ENCODE measurements around the gene TXNDC2.
"Not testable (repeated sequence)": the region's sequence is repeated elsewhere in the genome, so short reads cannot be mapped to it uniquely, and the experiment has no call there.

The TXNDC2 gene

DNA sequence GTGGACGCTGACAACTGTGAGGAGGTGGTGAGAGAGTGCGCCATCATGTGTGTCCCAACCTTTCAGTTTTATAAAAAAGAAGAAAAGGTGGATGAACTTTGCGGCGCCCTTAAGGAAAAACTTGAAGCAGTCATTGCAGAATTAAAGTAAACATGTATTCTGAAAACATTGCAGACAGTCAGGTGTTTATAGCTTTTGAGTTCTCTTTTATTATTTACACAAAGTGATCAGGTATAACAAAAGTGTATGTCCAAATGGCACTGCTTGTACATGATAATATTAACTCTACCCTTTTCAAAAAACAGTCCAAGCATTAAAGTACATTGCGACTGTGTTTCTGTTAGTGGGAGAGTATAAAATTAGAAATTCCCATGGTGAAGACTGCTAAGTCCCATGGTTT, 2.2 kb downstream of the TXNDC2 start:
- DNase-seq: no peak

DNA sequence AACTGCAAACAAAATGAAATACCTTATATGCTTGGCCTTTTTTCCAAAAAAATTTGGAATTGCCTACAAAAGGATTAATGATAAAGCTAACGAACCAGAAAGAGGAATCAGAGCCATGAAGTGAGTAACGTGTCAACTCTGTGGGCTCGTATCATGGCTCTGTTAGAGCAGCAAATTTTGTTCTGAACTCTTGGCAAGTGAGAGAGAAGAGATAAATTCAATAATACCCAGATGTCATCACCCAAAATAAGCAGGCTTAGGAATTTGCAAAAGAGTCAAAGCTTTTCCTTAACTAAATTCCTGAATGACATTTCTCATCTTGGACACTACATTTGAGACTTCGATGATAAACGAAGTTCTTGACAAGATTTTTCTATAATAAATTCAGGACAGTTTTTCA, 4.4 kb downstream of the TXNDC2 start:
- no peak for DNase-seq

DNA sequence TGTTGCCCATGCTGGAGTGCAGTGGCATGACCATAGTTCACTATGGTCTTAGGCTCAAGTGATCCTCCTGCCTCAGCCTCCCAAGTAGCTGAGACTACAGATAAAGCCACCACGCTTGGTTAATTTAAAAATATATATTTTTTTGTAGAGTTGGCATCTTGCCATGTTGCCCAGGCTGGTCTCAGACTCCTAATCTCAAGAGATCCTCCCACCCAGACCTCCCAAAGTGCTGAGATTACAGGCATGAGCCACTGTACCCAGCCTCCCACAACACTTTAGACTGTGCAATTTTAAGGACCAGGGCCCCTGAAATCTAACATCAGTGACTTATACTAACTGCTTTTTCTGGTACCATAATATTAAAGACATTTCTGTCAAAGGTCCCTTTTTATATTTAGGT, 5.2 kb downstream of the TXNDC2 start:
- no peak for DNase-seq

DNA sequence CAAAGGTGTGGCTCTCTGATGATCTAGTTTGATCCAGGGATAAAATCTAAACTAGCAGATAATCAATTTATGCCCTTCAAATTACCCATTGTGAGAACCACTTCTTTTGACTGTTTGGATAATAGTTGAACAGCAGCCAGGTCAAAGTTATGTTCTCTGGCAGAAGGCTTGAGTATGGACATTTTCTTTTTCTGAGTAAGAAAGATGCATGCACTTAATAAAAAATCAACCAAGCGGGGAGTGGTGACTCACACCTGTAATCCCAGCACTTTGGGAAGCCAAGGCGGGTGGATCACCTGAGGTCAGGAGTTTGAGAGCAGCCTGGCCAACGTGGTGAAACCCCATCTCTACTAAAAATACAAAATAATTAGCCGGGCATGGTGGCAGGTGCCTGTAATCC, 5.7 kb downstream of the TXNDC2 start:
- not testable (repeated sequence) for DNase-seq

DNA sequence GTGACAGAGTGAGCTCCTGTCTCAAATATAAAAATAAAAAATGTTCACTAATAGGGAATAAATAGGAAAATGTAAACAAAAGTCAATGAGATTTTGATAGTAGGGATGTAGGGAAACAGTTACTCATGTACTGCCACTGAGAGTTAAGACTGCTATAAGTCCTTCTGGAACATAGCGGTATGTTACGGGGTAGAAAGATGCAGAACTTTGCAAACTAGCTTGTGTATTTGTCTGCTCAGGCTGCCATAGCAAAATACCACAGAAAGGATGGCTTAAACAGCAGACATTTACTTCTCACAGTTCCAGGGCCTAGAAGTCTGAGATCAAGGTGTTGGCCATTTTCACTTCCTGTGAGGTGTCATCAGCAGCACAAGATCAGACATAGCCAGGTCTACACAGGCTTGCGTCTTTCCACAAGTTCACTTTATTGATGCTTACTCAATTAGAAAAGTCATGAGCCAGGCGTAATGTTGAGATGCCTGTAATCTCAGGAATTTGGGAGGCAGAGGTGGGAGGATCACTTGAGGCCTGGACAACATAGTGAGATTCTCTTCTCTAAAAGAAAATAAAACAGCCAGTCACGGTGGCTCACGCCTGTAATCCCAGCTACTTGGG, 8.8 kb downstream of the TXNDC2 start:
- no peak for DNase-seq

DNA sequence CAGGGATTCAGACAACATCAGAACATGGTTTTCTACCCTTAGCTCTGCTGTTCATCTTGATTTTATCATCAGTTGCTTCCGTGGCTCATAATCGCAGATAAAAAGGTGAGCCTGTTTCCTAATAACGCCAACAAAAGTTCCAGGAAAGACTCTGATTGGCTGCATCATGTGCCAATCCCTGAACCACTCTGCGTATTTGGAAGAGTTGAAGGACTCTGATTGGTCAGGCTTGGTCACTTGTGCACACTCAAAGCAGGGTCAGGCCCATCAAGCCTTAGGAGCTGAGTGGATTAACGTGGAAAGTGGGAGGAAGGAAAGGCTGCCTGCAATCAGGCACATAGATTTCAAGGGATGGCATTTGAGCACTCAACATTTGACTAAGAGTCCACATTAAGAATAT, 11.4 kb downstream of the TXNDC2 start:
- DNase-seq: no peak

DNA sequence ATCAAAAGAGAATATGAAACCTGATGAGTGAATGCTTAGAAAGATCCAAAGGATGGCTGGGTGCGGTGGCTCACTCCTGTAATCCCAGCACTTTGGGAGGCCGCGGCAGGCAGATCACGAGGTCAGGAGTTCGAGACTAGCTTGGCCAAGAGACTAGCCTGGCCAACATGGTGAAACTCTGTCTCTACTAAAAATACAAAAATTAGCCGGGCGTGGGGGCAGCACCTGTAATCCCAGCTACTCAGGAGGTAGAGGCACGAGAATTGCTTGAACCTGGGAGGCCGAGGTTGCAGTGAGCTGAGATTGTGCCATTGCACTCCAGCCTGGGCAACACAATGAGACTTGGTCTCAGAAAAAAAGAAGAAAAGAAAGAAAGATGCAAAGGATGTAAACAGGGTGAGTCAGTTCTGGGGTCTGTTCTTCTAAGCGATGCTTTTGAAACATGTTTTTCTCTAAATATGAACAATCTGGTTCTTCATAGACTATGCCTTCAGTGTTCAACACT, 12.1 kb downstream of the TXNDC2 start:
- not testable (repeated sequence) for DNase-seq

DNA sequence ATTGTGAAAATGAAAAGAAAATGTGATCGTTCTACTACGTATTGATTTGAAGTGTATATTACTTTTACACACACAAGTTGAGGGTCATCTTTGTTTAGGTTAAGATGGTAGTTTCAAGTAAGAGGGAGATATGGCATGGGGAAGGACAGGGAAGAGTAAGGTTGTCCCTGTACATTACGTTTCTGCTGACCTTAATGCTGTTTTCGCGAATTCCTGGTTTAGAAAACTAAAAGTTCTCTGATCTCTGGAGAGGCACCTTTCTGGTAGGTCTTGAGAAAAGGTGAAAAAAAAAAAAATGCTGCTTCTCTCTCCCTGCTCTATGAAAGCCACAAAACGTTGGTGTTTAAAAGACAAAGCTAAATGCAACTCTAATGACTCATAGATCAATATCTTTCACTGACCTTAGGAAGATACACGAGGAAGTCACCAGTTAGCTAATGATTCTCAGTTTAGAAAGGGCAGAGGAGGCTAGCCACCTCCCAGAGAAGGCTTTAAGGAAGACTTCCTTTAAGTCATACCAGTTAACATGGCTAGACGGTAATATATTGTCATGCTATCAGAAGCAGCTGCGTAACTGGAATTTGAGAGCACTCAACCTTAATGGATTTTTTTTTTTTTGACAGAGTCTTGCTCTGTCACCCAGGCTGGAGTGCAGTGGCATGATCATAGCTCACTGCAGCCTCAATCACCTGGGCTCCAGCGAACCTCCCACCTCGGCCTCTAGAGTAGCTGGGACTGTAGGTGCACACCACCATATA, 13.2 kb downstream of the TXNDC2 start:
- DNase-seq: peak; percentile 38

DNA sequence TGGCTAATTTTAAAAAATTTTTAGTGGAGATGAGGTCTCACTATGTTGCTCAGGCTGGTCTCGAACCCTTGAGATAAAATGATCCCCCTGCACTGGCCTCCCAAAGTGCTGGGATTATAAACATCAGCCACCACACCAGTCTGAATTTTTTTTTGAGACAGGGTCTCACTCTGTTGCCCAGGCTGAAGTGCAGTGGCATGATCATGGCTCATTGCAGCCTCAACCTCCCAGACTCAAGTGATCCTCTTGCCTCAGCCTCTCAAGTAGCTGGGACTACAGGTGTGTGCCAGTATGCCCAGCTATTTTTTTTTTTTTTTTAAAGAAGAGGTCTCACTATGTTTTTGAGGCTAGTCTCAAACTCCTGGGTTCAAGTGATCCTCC, 13.8 kb downstream of the TXNDC2 start:
- DNase-seq: not testable (repeated sequence)

DNA sequence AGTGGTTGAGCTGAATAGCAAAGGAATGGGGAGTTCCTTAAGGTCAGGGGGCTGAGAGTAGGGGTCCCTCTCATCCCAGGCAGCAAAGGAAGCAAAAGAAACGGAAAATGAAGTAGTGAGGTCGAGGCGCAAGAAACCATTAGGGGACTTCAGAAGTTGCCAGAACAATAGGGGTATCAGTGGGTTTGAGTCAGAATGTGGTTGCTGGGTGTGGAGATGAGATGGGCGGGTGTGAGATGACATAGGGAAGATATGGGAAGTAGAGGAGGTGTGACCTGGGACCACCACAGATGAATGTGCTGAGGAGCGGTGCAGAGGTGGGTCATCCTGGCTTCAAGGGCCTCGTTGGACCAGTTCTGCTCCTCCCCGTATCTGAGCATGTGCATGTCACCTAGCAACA, 14.9 kb downstream of the TXNDC2 start:
- DNase-seq: no peak

DNA sequence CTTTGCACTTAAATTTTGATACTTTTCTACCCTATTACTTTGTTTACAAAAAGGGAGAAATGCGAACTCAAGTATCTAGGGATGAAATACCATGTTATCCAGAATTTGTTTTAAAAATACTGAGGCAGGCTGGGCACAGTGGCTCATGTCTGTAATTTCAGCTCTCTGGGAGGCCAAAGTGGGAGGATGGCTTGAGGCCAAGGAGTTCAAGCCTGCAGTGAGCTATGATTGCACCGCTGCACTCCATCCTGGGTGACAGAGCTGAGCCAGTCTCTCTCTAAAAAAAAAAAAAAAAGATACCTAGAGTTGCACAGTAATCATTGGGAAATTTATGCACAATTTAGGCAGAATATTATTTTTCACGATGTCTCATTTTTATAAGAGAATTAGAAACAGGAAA, 15.6 kb downstream of the TXNDC2 start:
- no peak for DNase-seq

DNA sequence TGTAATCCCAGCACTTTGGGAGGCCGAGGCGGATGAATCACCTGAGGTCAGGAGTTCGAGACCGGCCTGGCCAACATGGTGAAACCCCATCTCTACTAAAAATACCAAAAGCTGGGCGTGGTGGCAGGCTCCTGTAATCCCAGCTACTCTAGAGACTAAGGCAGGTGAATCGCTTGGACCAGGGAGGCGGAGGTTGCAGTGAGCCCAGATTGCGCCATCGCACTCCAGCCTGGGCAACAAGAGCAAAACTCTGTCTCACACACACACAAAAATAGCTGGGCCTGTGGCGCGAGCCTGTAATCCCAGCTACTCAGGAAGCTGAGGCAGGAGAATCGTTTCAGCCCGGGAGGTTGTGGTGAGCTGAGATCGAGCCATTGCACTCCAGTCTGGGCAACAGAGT, 16.5 kb downstream of the TXNDC2 start:
- DNase-seq: not testable (repeated sequence)

DNA sequence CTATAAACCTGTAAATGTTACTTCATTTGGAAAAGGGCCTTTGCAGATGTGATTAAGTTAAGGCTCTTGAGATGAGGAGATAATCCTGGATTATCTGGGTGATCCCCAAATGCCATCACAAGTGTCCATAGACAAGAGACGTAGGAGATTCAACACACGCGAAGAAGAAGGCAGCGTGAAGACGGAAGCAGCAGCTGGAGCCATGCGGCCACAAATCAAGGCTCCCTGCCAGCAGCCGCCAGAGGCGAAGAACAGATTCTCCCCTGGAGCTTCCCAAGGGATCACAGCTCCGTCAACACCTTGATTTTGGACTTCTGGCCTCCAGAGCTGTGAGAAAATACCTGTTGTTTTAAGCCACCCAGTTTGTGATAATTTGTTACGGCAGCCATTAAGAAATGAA, 17.1 kb downstream of the TXNDC2 start:
- no peak for DNase-seq

DNA sequence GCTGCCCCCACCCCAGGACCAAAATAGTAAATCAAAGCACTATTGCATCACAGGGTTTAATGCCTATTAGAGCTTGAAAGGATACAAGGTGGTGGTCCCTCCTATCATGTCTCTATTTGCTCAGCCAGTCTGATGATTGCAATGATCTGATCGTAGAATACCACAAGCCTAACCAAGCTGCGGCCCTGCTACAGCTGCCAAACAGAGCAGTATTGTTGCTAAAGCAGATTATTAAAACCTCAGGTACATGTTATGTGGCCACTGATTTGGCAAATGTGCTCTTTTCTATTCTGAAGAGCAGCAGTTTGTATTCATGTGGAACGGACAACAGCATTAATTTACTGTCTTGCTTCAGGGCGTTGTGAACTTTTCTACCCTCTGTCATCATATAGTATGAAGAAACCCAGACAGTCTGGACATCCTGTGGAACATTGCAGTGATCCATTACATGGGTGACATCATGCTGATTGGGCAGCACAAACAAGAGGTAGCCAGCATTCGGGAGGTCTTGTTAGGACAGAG, 19.7 kb downstream of the TXNDC2 start:
- peak; percentile 57 for DNase-seq

DNA sequence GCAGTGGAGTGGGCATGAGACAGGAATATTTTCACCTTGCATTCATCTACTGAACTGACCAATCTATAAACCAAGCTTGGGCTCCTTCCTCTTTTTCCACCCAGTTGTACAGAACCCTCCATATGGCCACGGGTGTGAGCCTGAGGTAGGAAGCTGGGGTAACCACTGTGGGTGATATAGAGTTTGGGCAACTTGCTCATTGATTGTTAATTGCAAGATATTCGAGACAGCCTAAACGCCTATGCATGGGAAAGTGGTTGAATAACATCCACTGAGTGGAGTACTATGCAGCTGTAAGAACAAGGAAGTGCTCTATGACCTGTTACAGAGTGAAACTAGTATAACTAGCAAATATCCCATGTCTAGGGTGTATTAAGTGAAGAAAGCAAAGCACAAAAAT, 20.7 kb downstream of the TXNDC2 start:
- DNase-seq: peak; percentile 65

DNA sequence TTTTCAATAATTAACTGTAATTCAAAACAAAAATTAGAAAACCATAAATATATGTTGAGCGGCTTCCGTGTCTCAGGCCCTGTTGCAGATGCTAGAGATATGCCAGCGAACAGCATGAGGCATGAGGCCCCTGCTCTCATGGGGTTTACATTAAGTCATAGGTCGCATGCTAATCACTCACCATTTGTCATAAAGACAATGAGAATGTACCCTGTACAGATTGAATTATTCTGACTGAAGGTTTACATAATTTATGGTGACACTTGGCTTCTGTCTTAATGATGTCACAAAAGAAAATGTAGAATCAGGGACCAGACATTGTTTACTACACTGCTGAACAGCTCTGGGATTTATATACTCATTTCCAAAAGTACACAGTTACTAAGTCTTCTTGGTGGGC, 22.1 kb downstream of the TXNDC2 start:
- DNase-seq: no peak

DNA sequence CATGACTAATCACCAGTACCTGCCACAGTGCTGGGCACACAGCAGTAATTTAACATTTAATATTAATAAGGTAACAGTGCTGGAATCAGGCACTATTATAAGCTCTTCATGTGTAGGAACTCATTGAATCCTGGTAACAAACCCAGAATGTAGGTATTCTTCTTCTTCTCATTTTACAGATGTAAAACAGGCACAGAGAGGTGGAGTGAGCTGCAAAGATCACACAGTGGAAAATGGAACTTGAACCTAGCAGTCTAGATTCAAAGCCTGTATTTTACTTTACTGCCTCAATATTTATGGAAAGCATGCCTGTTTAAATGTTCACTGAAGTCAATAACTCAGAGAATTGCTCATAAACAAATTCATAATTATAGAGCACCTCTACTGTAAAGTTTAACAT, 24.3 kb downstream of the TXNDC2 start:
- no peak for DNase-seq

DNA sequence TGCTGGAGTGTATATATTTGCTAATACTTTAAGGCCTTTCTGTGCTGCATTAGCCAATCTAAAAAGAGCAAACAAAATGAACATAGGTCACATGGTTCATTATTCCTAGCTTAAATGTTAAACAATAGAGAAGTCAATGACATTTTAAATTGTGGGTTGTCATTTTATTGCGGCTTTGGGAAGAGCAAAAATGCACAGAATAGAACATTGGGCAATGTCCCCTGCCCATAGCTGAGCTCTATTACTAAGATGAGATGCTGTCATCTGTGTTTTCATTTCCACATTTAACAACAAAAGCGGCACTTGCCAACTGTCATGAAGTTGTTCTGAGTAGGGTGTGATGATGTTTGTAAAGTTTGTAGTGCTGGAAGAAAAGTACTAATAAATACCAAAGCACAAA, 24.9 kb downstream of the TXNDC2 start:
- DNase-seq: no peak

DNA sequence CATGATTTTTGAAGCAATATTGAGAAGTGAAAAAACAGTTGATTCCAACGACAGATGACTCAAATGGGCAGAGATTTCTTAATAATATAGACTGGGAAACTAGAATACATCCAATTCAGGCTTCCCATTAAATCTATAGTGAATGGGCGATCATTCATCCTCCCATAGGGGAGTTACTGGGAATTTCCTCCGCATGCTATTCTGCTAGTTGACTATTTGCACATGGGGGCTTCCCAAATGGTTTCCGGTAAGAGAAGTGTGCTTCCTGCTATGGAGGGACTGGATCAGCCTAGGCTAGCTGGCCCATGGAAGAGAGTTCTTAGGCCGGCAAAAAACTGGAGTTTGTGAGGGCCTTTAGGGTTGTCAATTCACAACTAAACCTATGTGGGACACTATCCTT, 25.5 kb downstream of the TXNDC2 start:
- no peak for DNase-seq

DNA sequence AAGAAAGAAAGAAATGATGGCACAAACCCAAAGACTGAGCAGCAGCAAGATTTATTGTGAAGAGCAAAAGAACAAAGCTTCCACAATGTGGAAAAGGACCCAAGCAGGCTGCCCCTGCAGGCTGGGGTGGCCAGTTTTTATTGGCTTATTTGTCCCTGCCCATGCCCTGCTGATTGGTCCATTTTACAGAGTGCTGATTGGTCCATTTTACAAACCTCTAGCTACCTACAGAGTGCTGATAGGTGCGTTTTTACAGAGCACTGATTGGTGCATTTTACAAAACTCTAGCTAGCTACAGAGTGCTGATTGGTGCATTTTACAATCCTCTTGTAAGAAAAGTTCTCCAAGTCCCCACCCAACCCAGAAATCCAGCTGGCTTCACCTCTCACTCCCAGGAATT, 26.5 kb downstream of the TXNDC2 start:
- DNase-seq: not testable (repeated sequence)

DNA sequence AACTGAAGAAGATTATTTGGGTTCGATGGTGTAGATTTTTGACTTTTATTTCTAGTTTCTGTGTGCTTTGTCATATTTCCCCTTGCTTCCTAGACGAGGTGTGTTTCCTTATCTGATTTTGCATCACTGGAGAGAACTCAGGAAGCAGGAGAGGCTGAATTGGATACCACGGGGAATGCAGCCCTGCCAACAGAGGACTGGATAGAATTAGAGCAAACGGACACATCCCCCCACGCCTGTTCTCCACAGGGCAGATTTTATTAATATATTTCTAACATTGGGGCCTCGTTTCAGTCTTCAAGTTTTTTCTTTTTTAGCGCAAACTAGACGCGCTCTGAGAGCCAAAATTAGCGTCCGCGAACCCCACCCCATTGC, 27.4 kb downstream of the TXNDC2 start:
- no peak for DNase-seq

DNA sequence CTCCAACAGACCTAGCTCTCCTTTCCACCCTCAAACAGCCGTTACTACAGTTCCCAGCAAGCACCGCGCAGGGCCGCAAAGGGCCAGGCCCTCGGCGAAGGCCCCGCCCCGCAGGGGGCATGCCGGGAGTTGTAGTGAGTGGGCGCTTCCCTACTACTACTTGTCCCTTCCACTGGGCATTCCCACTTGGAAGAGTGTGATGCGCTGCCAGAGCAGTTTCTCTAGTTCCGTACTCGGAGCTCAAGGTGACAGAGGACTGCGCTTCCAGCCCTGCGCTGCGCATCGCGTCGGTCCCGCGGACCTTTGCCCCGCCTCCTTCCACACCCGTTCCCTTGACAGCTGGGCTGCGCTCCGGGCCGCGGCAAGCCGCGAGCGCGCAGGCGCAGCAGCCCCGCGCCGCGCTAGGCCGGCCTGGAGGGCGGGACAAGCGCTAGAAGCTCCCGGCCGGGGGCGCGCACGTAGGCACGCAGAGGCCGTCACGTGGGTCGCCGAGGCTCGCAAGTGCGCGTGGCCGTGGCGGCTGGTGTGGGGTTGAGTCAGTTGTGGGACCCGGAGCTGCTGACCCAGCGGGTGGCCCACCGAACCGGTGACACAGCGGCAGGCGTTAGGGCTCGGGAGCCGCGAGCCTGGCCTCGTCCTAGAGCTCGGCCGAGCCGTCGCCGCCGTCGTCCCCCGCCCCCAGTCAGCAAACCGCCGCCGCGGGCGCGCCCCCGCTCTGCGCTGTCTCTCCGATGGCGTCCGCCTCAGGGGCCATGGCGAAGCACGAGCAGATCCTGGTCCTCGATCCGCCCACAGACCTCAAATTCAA, 28.0 kb downstream of the TXNDC2 start, which contains the start of gene VAPA:
VAPA (plus strand) TSS at position 491 of the 808 bp plus-strand sequence; CDS start at position 732, 241 bp downstream.
- DNase-seq: peak; percentile 94

DNA sequence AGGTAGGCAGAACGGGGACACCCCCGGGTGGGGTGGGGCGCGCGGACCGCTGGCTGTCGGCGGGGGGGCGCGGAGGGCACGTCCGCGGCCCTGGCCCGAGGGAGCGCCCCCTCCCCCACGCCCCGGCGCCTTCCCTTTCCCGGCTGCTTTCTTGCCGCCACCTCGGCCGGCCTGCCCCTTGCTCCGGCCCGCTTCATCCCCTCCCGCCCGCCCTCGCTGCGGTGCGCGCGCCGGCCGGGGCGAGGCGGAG, 28.5 kb downstream of the TXNDC2 start:
- DNase-seq: no peak

All from GF-D8 (cell line).